ENCODE results near the gene SLC39A5. TPM values are rescaled to one million over a fixed set of nuclear protein-coding genes. Genes with fewer than 3 reads are reported as not detected.
A peak's percentile ranks its signal among the peaks of the same experiment; 100 is the strongest.
"Not testable (repeated sequence)": the region's sequence is repeated elsewhere in the genome, so short reads cannot be mapped to it uniquely, and the experiment has no call there.

SLC39A5 gene, protein sequence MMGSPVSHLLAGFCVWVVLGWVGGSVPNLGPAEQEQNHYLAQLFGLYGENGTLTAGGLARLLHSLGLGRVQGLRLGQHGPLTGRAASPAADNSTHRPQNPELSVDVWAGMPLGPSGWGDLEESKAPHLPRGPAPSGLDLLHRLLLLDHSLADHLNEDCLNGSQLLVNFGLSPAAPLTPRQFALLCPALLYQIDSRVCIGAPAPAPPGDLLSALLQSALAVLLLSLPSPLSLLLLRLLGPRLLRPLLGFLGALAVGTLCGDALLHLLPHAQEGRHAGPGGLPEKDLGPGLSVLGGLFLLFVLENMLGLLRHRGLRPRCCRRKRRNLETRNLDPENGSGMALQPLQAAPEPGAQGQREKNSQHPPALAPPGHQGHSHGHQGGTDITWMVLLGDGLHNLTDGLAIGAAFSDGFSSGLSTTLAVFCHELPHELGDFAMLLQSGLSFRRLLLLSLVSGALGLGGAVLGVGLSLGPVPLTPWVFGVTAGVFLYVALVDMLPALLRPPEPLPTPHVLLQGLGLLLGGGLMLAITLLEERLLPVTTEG
- total RNA-seq, result not detected

DNA sequence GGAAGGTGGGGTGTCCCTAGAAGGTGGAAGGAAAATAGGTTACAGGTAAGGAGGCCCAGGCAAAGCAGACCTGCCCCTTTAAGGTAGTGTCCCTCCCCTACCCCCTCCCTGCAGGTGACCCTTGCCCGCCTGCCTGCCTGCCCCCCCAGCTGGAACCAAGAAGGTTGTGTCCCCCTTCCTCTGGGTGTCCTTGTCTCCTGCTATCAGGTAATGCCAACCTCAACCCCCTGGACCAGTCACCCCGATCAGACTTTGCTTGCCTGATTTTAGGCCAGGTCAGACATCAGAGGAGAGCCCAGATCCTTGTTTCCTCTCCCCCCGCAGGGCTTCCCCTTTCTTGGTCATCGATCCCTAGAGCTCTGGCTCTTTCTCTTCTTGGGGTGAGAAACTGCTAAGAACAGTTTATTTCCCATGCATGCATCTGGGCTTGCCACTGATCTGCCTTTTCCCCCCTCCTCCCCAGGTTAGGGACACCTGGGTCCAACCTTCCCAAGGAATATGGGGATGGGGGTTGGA, at the start of gene SLC39A5:
SLC39A5 (plus strand) TSS at position 136 of the 516 bp plus-strand sequence. CDS start 1,224 bp downstream, outside the sequence.
- DNase-seq, result no peak

DNA sequence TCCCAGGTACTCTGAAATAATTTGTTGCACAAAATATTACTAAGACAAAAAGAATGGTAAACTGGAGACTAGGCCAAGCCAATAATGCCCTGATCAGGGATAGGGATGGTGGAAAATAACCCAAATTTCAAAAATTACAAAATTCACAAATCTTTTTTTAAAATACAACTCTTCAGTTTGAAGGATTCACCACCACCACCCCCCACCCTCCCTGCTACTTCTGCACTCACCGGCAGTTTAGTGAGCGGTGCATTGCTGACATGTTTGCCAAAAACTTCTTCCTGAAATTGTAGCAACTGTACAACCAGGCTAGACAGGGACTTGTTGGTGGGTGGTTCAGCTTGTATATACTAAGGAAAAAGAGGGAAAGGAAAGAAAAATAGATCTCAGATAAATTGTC, 42.9 kb upstream of the SLC39A5 start:
- no peak for DNase-seq

DNA sequence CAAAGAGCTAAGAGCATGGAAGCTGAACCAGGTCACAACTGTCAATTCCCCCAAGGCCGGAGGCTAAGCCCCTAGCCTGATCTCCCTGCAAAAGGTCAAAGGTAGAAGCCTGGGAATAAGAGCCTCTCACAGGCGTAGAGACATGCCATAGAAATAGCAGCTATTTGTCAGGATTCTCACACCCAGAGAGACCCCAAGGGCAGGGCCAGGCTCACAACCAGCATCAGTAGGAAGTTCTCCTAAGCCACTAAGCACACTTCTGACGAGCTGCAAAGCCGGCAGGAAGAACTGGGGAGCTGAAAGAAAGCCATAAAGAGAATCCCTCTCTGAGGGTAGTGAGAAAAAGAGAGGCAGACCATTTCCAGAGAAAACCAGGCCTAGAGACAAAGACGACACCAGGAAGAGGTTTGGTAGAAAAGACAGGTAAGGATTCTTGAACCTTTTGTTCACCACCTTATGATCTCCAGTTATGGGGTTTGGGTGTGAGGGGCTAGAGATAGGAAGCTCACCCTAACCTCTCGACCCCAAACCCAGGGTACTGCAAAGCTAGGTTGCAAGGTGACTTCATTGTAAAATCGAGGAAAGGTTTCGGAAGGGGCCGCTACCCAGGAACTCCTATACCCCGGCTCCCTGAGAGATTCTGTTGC, 41.6 kb upstream of the SLC39A5 start:
- no peak for DNase-seq

DNA sequence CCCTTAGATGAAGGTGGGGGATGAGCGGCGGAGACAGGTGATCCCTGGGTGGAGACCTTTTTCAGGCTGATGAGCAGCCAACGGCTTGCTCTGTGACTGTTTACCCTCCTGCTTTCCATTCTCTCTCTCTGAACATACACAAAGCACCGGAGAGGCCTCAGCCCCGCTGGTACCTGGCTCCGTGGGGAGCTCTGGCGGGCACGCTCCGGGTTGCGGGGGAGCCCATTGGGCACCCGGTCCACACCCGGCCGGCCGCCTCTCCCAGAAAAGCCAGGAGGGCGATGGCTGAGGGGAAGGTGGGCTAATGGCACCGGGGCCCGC, 41.1 kb upstream of the SLC39A5 start:
- DNase-seq, result no peak

DNA sequence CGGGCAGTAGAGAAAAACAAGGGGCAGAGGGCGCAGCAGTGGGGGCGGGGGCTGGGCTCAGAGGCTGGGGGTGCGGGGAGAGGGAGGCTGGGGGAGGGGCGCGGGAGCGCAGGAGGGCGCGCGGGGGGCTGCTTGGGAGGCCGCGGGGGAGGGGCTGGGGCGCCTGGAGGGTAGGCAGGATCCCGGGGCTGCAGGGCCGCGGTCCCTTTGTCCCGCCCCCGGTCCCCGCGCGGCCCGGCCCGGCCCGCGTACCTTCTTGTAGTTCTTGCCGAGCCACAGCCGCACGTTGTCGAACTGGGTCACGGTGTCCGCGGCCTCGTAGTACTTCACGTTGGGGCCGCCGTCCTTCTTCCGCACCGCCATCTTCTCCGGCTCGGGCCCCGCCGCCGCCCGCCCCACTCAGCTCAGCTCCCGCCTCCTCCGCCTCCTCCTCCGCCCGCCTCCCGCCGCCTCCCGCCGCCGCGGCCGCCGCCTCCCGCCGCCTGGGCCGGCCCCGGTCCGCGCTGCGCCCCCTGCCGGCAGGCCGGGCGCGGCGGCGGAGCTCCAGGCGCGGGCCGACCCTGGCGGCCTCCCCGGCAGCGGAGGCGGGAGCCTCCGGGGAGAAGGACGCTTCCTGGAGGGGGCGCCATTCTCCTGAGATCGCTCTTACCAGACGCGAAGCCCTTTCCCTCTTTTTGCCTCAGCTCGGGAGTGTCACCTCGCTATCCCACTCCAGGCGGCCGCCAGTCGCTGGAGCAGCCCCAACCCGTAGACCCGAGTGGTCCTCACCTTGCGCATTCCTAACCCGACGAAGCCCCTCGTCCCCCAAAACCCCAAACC, 40.5 kb upstream of the SLC39A5 start, which contains the start of gene SMARCC2:
SMARCC2 (minus strand) TSS at position 385 of the 819 bp plus-strand sequence; CDS start at position 363, 22 bp downstream.
- DNase-seq, result peak; percentile 73

DNA sequence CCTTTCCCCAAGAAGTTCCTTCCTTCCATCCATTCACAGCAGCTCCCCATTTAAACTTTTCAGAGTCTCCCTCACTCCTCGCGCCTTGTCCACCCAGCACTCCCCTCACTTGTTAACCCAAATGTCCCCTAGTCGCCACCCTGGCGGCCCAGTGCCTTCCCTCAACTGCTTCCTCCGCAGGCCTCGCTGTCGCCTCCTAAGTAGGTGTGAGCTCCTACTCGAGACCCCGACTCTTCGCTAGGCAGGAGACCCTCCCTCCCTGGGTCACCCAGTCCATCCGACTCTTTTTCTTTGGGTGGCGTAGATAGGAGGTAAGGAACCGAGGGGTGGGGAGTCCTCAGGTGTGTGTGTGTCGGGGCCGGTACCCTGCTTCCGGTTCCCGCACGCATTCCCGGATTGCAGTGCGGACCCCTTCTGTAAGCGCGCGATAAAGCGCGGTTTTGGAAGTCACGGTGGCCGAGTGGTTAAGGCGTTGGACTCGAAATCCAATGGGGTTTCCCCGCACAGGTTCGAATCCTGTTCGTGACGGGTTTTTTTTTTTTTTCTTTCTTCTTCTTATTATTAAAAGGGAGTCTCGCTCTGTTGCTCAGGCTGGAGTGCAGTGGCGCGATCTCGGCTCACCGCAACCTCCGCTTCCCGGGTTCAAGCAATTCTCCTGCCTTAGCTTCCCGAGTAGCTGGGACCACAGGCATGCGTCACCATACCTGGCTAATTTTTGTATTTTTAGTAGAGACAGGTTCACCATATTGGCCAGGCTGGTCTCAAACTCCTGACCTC, 39.7 kb upstream of the SLC39A5 start:
- peak; percentile 68 for DNase-seq

DNA sequence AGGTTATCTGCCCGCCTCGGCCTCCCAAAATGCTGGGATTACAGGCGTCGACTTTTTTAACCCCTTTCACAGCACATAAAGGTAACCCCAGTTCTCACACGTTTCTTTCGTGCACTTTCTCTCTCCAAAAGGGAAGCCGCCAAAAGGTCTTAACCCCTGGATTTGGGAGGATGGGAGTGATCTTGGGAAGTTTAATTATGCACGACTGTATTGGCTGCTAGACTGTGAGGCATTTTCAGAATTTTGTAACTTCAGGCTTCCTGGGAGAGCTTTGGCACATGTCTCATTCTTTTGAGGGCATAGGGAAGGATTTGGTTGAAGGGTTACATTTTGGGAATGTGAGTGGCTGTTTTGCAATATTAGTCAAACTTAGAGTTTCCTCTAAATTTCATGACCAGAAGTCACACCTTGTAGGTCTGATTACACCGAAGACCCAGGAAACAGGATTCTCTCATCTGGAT, 39.1 kb upstream of the SLC39A5 start:
- no peak for DNase-seq

DNA sequence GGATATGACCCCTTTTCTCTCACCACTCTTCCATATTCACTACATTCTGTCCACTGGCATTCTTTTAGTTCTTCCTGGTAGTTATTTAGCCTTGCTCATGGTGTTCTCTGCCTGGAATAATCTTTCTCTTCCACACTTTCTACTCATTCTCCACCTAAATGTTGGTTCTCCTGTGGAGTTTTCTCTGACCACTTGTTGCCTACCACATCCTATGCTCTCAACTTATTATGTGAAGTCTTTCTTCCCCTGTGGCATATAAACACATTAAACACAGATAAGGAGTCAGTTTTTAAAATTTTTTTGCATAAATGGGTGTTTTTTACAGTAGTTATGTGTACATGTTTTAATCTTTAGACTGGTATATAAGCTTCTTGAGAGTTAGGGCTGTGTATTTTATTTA, 37.3 kb upstream of the SLC39A5 start:
- no peak for DNase-seq

DNA sequence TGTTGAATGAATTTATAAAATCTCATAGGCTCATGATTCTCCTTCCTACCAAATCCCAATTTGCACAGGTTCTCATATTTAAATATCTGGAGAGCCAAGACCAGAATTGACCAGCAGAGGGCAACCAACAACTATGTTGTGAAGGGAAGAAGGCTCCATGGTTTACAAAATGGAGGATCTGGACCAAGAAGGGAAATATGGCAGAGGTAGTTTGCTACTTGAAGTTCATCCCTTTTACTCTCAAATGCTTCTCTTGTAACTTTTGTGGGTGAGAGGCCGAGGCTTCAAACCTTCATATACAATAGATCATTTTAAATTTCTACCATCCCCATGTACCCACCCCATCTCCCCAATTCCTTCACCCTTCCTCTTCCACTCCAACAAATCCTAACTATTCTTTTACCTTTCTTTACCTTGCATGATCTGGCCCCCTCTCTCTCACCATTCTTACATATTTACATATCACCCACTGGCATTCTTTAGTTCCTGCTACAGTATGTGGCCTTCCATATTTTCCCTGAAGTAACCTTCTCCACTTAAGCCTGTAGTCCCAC, 36.7 kb upstream of the SLC39A5 start:
- DNase-seq, result peak; percentile 2

DNA sequence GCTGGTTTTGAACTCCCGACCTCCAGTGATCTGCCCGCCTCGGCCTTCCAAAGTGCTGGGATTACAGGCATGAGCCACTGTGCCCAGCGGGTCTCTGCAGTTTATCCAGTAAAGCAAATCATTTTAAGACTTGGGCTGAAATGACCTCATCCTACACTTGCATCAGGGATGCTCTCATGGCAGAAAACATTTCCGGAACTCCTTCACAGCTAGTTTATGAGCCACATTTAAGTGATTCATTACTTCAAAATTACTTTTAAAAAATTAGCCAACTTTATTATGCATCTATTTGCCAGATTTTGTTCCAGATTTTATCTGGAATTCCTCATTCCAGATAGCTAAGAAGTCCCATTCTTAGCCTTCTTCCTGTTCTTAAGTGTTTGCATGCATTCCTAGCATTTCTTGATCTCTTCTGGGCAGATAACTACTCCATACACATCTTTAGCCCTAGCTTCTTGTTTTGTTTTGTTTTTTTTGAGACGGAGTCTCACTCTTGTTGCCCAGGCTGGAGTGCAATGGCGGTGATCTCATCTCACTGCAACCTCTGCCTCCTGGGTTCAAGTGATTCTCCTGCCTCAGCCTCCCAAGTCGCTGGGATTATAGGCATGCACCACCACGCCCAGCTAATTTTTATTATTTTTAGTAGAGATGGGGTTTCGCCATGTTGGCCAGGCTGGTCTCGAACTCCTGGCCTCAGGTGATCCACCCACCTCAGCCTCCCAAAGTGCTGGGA, 32.9 kb upstream of the SLC39A5 start:
- not testable (repeated sequence) for DNase-seq

DNA sequence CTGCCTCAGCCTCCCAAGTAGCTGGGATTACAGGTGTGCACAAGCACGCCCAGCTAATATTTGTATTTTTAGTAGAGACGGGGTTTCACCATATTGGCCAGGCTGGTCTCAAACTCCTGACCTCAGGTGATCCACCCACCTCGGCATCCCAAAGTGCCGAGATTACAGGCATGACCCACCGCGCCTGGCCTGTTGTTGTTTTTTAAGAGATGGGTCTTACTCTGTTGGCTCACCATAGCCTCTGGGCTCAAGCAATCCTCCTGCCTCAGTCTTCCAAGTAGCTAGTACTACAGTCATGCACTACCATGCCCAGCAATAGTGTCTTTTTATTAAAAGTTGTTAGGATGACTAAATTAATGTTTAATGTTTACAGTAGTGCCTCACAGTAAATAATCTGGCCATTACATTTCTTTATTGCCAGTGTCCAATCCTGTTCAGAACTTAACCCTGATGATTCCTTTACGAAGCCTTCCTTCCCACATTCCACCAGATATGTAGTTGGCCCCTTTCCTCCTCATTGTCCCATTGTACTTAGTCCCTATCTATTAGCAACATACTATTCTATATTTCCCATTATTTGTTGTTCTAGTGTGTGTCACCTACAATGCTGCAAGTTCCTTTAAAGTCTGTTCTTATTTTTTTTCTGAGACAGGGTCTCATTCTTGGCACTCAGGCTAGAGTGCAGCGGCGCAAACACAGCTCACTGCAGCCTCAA, 31.8 kb upstream of the SLC39A5 start:
- no peak for DNase-seq

DNA sequence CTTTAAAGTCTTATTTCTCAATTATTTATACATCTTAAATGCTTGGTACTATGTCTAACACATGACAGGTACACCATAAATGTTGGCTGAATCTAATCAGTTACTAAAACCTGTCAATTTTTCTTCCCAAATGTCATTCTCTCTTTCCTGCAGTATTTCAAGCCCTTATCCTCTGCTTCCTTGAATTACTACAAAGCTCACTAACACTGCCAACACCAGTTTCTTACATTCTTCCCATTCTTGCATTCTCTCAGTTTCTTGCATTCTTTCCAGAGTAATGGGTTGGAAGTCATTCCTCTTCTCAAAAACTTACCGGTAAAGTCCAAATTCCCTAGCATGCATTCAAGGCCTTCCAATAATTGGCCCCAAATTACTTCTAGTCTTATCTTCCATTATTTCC, 31.0 kb upstream of the SLC39A5 start:
- no peak for DNase-seq

DNA sequence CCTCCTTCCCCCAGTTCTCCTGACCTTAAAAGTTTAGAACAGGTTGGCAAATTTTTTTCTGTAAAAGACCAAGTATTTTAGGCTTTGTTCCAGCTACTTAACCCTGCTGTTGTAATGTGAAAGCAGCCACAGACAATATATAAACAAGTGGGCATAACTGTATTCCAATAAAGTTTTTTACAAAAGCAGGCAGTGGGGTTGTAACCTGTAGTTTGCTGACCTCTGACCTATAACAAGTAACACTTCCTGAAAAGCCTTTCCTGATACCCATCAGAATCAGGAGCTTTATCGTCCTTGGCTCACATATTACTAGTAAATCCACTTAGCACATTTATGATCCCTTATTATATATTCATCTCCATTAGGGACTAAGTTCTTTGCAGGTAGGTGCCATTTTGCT, 27.5 kb upstream of the SLC39A5 start:
- no peak for DNase-seq

DNA sequence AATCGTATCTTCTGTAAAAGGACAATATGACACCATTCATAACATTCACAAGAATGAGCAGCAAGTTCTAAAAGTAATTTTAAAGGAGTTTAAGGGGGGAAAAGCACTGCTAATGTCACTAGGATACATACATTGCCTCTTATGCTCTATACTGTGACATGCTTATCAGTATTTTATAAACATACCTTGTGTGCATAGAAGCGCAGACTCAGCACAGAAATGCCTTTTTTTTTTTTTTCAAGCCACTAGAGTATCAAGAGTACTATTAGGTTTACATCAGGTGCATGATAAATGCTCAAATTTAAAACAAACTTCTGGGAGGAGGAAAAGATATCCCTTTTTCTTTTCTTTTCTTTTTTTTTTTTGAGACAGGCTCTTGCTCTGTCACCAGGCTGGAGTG, 27.0 kb upstream of the SLC39A5 start:
- no peak for DNase-seq

DNA sequence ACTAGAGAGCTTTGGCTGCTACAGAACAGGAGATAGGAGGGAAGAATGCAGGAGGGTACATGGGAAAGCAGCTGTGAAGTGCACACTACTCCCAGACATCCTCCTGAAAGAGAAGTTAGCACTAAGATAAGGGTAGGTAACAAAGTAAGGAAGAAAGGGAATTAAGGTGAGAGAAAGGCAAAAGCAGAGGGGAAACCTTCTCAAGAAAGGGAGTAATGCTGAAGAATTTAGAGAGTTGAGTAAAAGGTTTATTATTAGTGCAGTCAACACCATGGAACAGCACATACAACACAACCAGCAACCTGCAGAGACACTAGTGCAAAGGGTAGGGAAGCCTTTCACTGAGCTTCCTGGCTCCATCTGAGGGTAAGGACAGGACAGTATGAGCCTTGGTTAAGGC, 25.6 kb upstream of the SLC39A5 start:
- no peak for DNase-seq

DNA sequence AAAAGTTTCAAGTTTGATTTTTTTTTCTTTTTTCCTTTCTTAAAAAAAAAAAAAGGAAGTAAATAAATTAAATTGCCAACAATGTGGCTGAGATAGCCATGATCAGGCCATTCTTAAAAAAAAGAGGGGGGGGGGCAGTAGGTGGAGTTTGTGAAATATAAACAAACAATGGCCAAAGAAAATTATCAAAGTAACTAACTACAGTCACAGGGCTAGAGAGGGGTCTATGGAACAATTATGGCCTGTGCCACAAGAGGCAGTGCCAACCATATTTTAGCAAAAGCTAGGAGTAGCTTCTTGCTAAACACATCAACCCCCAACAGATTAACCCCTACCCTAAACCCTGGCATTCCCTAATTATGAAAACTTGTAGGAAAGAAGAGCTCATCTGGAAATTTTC, 24.4 kb upstream of the SLC39A5 start:
- DNase-seq, result no peak

DNA sequence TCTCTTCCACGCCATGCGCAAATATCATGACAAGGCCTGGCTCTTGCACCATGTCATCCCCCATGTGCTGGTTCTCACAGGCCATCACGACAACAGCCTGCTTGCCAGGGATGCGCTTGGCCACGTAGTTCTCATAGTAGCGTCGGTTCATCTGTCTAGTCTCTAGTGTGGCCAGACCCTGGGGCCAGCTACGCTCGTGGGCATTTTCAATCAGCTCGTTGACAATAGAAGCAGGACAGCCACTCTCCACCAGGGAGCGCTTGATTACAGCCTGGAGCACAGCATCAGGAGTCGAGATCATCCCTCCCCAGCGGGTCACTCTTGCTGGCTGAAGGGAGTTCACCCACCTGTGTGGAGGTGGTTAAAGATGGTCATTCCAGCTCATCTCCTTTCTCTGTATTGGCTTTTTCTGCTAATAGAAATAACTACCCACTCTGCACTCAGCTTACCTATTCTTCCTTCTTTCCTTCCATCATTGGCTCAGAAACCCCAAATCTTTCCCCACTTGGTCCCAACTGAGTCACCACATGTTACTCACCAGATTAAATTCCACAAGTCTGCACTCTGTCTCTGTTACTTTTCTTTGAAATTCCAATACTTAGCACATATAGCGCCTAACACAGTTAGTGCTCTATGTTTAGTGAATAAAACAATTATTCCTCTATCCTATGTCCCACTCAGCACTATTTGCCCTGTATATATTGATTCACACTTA, 23.2 kb upstream of the SLC39A5 start:
- no peak for DNase-seq

DNA sequence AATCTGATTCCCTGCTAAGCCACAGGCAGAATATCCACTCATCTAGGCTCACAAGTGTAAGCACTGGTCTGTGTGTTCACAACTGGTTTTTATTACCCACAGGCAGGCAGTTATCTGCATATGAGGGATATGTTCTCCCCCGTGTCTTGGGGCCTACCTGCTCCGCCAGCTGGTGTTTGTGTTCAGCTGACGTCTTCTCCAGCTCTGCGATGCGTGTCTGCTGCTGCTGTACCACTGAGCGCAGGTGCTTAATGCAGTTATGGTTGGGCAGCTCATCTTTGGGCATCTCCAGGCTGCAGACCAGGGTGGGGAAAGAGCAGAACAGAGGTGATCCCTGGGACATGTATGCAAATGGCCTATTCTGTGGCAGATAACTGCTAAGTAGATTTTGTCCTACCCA, 21.8 kb upstream of the SLC39A5 start:
- no peak for DNase-seq

DNA sequence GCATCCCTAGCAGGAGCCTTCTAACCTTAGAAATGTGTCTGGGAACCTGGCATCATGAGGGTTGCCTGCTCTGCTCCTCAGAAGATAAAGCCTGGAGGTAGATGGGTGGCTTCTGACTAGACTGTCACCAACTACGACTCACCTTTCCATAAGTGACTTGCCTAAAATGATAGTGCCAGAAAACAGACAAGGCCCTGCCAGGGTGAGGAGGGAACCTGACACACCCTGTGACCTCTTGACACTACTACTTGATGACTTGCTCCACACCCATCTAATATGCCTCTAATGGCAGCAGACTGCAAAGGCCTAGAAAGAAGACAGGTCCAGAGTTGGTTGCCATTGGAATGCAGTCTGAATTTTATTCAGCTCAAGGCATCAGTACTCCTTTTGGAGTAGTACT, 17.5 kb upstream of the SLC39A5 start:
- DNase-seq, result no peak

Data from occipital lobe (tissue), 2 donors.